ENCODE results near the gene SLC23A3.

- TF ChIP-seq CTCF (IDR thresholded peaks at IDR 0.05; ENCODE audit: low read length) (no peak), EZH2 (IDR thresholded peaks at IDR 0.05; ENCODE audit: borderline replicate concordance, low read length) (no peak)
Observed at GRCh38 chr2:219213026-219213415, 43.2 kb upstream of the SLC23A3 start.
